GM18907 (cell line): ENCODE data around the gene FOXR1.

ENCODE experiments used
- ATAC-seq: cut with Tn5 transposase; IDR thresholded peaks from one replicate; pipeline ENCODE4 v1.9.1; 2021; ENCODE audit warnings: mild to moderate bottlenecking, moderate library complexity; ENCODE audit not compliant: unreplicated experiment

The FOXR1 gene

GRCh38 chr11:118971646-118972045, at the start of gene FOXR1:
Gene FOXR1 (plus strand): TSS chr11:118971761. CDS start chr11:118971932, 171 bp downstream.
- ATAC-seq = no peak

- no peak for ATAC-seq
Measured at GRCh38 chr11:118921929-118922744, 49.4 kb upstream of the FOXR1 start.

GRCh38 chr11:118922745-118923627, 48.6 kb upstream of the FOXR1 start:
- no peak for ATAC-seq

GRCh38 chr11:118923721-118924587, 47.6 kb upstream of the FOXR1 start:
- no peak for ATAC-seq

GRCh38 chr11:118924591-118925585, 46.7 kb upstream of the FOXR1 start:
- peak; percentile 21 for ATAC-seq

GRCh38 chr11:118927554-118928100, 43.9 kb upstream of the FOXR1 start:
- ATAC-seq = no peak

- ATAC-seq = peak; percentile 47
Measured at GRCh38 chr11:118928101-118928869, 43.3 kb upstream of the FOXR1 start.

- ATAC-seq = no peak
Measured at GRCh38 chr11:118928870-118929500, 42.6 kb upstream of the FOXR1 start.

GRCh38 chr11:118929501-118930093, 42.0 kb upstream of the FOXR1 start:
- ATAC-seq = no peak

GRCh38 chr11:118930094-118930712, 41.4 kb upstream of the FOXR1 start:
- ATAC-seq = no peak

GRCh38 chr11:118931571-118931970, 40.0 kb upstream of the FOXR1 start:
- ATAC-seq = no peak

GRCh38 chr11:118933486-118933885, 38.1 kb upstream of the FOXR1 start:
- no peak for ATAC-seq

GRCh38 chr11:118935376-118935775, 36.2 kb upstream of the FOXR1 start:
- no peak for ATAC-seq

GRCh38 chr11:118938491-118939403, 32.8 kb upstream of the FOXR1 start:
- ATAC-seq = no peak

GRCh38 chr11:118939404-118939915, 32.1 kb upstream of the FOXR1 start:
- ATAC-seq = no peak
